HG03442 (cell line): ENCODE data around the gene SLC13A2.

ENCODE experiments used
- ATAC-seq: cut with Tn5 transposase; IDR thresholded peaks from one replicate; pipeline ENCODE4 v1.9.1; 2021; ENCODE audit warnings: mild to moderate bottlenecking, moderate library complexity; ENCODE audit not compliant: unreplicated experiment

SLC13A2 gene

GRCh38 chr17:28533091-28533807 lies 59.8 kb downstream of the SLC13A2 start:
- no peak for ATAC-seq

DNA sequence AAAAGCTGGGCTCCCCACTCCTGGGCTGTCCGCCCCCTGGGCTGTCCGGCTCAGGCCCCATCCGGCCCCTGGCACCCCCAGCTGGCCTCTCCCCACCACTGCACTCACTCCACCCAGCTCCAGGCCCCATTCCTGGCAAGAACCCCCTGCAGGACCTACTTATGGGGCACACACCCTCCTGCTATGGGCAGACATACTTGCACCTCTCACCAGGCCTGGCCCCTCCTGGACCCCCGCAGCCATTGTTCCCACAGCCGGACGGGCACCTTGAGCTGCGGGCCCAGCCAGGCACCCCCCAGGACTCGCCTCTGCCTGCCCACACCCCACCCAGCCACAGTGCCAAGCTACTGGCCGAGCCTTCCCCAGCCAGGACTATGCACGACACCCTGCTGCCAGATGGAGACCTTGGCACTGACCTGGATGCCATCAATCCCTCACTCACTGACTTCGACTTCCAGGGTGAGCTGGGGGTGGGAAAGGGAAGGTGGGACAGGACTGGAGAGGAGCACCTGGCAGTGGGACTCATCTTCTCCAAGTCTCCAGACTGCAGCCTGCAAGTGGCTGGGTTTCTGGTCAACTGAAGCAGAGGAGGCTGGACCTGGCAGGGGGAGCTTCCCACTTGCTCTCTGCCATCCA lies 61.4 kb downstream of the SLC13A2 start:
- ATAC-seq: no peak

DNA sequence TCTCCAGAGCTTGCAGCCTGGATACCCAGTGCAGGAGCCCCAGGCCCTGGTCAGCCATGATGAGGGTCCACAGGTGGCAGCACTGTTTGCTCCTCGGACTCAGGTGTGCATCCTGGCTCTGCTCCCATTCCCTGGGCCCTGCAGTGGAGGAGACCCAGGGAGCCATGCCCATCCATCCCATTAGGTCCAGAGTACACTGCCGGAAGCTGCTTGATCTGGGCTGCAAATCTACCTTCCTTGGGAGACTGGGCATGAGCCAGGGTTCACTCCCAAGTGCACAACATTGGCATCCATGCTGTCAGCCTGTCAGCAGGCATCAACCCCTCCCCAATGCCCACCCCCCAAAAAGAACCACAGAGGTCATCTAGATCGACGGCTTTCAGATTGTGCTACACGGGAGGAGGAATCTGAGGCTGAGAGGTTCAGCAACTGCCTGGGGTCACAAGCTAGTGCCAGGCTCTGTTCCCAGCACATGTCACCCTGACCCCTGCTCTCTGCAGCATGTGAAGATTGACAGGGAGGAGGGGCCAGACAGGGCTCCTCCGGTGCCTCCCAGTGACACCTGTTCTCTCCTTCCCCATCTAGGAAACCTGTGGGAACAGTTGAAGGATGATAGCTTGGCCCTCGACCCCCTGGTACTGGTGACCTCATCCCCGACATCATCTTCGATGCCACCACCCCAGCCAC lies 63.2 kb downstream of the SLC13A2 start:
- ATAC-seq: no peak

- ATAC-seq: no peak
These were observed 63.8 kb downstream of the SLC13A2 start for GRCh38 chr17:28537219-28537610.

DNA sequence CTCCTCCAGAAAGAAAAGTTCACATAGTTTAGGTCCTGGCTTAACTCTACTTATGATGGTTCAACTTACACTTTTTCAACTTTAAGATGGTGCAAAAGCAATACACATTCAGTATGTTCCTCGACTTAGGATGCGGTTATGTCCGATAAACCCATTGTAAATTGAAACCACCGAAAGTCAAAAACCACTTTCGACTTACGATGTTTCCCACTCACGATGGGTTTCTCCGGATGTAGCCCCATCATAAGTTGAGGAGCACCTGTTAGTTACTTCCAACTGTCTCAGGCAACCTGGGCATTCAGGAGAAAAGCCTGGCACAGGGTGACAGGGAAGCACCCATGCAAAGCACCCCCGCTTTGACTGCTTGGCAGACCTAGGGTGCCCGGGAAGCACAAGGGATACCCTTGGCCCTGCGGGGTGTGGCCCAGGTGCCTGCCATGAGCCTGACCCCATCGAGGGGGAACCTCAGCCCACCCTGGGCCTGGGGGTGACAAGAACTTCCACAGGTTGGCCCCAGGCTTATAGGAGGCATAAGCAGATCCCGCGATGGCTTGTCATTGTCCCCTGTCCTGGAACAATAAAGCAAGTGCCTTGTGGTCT lies 65.0 kb downstream of the SLC13A2 start:
- no peak for ATAC-seq

- ATAC-seq: no peak
These were observed 66.8 kb downstream of the SLC13A2 start for GRCh38 chr17:28540231-28540630.

DNA sequence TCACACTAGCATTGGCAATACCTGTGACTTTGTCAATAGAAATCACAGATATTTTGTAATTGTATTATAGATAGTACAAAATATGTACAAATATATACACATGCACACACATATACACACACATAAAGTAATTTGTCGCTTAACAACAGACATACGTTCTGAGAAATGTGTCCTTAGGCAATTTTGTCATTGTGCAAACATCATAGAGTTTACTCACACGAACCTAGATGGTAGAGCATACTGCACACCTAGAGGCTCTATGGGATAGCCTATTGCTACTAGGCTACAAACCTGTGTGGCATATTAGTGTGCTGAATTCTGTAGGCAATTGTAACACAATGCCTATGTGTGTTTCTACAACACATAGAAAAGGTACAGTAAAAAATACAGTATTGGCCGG lies 68.0 kb downstream of the SLC13A2 start:
- no peak for ATAC-seq

DNA sequence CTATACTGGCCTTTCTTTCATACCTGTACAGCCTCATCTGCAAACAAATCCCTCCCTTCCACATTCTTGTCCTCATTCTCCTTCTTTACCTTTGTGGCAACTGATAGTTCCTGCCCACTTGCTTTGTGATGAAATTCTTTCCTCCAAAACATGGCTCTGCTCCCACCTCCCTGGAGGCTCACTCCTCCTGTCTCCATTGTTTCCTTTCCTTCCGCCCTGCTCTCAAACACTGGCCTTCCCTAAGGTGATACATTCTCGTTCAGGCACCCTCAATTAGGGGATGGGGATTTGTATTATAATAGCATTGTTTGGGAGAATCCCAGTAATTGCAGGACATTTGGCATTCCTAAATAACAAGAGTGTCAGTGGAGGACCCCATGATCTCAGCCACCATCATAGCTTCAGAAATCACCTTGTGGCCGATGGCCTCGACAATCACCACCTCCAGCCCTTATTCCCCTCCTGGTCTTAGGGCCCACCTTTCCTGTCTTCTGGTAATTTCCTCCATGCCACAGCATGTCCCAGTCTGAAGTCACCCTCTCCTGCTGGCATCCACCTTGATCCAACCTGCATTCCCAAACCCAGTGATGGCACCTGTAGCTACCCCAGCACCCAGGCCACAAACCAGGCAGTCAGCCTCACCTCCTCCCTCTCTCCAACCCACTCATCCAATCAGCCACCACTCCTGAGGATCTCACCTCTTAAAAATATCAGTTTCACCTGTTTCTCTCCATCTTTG lies 71.1 kb downstream of the SLC13A2 start:
- ATAC-seq: no peak

DNA sequence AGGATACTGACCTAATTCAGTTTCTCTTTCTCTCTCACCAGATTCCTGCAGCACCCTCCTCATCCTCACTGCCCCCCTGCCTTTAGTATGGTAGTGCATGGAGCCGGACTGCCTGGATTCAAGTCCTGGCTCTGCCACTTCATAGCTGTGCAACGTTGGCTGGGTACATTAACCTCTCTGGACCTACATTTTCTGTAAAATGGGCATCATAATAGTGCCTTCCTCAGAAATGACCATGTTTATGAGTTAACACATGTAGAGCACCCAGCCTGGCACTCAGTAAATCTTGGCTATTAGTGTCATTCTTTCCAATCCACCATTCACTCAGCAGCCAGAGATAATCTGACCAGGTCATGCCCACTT lies 71.7 kb downstream of the SLC13A2 start:
- ATAC-seq: no peak

DNA sequence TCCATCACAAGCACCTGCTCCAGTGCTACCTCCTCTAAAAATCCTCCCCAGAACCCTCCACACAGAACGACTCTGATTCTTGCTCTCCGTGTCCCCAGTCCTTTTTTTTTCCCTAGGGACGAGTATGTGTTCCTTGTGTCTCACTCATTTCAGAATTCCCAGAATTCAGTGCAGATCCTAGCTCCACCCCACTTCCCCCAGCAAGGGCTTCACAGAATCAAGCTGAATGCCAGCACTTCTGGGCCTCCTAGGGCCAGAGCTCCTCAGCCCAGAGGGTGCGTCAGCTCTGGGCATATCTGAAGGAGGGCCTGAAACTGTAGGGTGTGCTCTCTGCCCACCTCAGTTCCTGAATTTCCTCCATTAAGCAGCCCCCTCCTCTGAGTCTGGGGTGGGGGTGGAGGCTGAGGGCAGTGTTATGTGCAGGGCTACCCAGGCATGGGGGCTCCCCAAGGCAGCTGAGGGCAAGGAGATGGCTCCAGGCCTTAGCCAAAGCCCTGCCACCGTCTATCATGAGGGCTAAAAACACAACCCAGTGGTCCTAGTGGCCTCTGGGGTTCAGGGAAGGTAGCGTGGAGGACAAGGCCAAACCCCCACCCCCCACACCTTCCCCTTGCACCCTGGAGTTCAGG lies 72.5 kb downstream of the SLC13A2 start:
- no peak for ATAC-seq

GRCh38 chr17:28547096-28547622 lies 73.7 kb downstream of the SLC13A2 start:
- ATAC-seq: no peak
